ENCODE measurements around the gene ACTR1B.
"Not testable (repeated sequence)": the region's sequence is repeated elsewhere in the genome, so short reads cannot be mapped to it uniquely, and the experiment has no call there.

- TF ChIP-seq EZH2 (IDR thresholded peaks at IDR 0.05; ENCODE audit: borderline replicate concordance); CTCF (IDR thresholded peaks at IDR 0.05; ENCODE audit: poor library complexity): not testable (repeated sequence)
Observed at GRCh38 chr2:97615746-97616145, 48.1 kb downstream of the ACTR1B start.

Data from hepatocyte (in vitro differentiated cells).